ENCODE measurements around the gene AKT2.

Gene AKT2

DNA sequence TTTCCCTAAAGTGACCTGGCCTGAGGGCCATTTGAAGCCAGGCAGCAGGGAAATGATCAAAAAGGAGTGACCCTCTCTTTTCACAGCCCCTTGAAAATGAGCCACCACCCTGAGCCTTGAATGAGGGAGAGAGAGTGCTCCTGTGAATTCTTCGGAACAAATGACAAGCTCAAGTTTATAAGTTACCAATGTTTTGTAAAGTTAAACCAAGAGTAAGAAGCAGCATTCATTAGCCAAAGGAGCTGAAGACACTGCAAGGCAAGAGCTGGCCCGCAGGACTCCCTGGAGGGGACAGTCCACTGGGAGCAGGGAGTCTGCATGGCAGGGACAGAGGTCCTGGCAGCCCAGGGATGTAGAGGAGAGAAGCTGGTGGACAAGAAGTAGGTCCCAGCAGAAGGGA, 42.0 kb downstream of the AKT2 start:
- no peak for DNase-seq (ENCODE audit: extremely low read depth, low read depth)
- TF ChIP-seq, protein P1, sequence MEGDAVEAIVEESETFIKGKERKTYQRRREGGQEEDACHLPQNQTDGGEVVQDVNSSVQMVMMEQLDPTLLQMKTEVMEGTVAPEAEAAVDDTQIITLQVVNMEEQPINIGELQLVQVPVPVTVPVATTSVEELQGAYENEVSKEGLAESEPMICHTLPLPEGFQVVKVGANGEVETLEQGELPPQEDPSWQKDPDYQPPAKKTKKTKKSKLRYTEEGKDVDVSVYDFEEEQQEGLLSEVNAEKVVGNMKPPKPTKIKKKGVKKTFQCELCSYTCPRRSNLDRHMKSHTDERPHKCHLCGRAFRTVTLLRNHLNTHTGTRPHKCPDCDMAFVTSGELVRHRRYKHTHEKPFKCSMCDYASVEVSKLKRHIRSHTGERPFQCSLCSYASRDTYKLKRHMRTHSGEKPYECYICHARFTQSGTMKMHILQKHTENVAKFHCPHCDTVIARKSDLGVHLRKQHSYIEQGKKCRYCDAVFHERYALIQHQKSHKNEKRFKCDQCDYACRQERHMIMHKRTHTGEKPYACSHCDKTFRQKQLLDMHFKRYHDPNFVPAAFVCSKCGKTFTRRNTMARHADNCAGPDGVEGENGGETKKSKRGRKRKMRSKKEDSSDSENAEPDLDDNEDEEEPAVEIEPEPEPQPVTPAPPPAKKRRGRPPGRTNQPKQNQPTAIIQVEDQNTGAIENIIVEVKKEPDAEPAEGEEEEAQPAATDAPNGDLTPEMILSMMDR (IDR thresholded peaks at IDR 0.05; ENCODE audit: low read depth, low read length) = no peak

DNA sequence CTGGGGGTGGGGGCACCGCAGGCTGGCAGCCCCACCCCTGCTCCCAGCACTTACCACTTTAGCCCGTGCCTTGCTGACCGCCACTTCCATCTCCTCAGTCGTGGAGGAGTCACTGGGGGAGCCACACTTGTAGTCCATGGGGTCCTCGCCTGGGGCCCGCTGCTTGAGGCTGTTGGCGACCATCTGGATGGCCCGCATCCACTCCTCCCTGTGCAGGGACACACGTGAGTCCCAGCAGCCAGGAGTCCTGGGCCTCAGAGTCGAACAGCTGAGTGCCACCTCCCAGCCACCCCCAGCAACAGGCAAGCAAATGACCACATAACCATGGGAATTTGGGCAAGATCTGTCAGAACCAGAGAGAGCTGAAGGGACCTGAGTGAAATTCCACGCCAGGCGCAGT, 42.7 kb downstream of the AKT2 start:
- DNase-seq (ENCODE audit: extremely low read depth, low read depth) = no peak
- TF ChIP-seq, protein P1 (IDR thresholded peaks at IDR 0.05; ENCODE audit: low read depth, low read length) = no peak

DNA sequence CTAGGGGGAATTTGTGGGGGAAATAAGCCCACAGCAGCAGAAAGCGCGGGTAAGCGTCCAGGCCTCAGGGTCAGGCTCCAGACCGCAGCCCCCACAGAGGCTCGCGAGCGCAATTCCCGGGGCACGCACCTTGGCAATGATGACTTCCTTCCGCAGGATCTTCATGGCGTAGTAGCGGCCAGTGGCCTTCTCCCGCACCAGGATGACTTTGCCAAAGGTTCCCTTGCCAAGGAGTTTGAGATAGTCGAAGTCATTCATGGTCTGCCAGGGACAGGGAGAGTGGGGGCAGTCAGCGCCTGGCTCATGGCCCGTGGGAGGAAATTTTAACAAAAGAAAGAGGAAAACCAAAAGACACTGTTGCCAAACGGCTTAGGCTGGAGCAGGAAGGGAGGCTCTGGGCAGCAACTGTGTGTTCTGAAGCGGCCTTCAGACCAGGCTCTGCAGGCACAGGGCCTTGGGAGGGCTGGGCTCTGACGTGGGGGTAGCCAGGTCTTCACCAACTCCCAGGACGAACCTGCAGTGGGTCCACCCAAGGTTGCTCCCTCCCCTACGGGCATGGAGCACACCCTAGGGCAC, 43.2 kb downstream of the AKT2 start:
- no peak for DNase-seq (ENCODE audit: extremely low read depth, low read depth)
- TF ChIP-seq, protein P1 (IDR thresholded peaks at IDR 0.05; ENCODE audit: low read depth, low read length) = no peak

DNA sequence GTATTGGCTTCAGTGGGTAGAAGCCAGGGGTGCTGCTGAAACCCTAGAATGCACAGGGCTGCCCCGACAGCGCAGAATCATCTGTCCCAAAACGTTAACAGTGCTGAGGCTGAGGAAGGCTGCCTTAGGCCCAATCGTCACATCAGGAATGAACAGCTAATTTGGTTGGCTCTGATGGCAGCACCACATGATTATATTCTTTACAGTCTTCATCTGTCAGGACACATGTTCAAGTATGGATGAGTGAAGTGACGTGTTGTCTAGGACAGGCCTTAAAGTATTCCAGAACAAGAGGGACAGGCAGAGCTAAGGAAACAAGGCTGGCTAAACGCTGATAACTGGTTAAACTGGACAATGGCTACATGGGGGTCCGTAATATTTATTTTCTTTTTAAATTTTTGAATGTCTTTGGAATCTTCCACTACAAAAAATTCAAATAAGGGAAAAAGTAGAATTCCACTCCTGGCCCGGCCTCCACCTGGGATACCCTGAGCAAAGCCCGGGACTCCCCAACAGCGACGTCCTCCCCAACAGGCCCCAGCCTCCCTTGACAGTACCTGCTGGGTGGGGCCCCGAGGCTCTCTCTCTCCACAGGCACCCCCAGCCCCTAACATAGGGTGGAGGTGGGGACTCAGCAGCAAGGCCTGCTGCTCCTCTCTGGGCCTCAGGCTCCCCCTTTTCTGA, 43.9 kb downstream of the AKT2 start:
- DNase-seq (ENCODE audit: extremely low read depth, low read depth) = no peak
- TF ChIP-seq, protein P1 (IDR thresholded peaks at IDR 0.05; ENCODE audit: low read depth, low read length) = no peak

DNA sequence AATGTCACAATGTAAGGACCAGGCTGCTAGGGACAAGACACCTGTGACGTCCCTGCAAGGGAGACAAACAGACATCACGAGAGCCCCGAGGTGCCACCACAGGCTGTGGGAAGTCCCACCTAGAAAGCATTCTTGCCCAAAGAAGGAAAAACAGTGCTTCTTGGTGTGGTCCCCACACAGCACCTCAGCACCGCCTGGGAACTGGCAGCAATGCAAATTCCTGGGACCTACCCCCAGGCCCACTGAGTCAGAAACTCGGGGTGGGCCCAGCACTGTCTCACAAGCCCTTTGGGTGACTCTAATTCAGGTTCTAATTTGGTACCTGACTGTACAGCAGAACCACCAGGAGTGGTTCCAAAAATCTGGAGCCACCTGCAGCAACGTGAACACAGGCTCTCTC, 44.8 kb downstream of the AKT2 start:
- no peak for DNase-seq (ENCODE audit: extremely low read depth, low read depth)
- TF ChIP-seq, protein P1 (IDR thresholded peaks at IDR 0.05; ENCODE audit: low read depth, low read length) = no peak

DNA sequence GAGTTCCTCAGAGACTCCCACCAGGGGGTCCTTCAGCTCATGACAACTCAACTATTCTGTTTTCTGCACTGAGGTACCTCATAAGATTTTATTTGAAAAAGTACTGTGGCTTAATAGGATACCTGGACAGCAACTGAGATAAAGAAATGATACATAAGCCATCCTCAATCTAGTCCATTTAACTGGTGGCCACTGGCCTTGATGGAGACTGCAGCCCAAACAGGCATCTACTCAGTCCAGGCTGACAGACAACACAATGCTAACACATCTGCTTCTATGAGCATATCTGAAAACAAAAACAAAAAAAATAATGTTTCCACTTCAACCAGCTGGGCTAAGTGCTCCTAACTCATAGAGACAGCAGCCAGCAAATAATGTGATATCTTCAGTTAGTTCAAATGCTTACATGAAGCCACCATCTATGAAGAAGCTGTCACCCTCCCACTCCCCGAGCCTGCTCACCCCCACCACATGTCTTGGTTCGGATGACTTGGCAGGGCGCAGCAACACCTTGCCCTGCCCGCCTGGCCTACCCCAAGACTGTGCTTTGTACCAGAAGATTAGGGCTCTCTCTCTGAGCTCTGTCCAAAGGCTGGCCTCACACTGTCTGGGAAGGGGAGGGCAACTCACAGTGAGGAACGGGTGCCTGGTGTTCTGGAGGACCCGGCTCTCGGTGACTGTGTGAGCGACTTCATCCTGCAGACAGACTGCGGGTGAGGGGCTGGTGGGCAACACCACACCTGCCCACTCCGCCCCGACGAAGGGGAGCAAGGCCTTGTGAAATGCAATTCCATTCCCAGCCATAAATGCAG, 45.5 kb downstream of the AKT2 start:
- no peak for DNase-seq (ENCODE audit: extremely low read depth, low read depth)
- TF ChIP-seq, protein P1 (IDR thresholded peaks at IDR 0.05; ENCODE audit: low read depth, low read length) = no peak

DNA sequence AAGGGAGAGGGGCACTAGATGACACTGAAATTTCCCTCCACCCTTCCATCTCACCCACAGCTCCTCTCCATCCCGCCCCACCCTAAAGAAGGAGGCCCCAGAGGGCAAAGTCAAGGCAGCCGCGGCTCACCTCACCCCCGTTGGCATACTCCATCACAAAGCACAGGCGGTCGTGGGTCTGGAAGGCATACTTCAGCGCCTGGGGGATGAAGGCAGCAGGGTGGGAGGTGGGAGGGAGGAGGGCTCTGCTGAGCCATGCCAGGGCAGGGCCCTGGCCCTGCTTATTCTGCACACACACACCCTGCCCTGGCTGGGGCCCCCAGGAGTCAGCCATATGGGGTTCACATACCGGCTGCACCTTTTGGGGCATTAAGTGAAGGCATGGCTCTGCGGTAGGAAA, 46.4 kb downstream of the AKT2 start:
- TF ChIP-seq, protein P1 (IDR thresholded peaks at IDR 0.05; ENCODE audit: low read depth, low read length) = no peak
- DNase-seq (ENCODE audit: extremely low read depth, low read depth) = no peak
